Activated CD8-positive, alpha-beta memory T cell treated with anti-CD3 and anti-CD28 coated beads for 24 hours (primary cell): ENCODE measurements around the gene TSHZ3.

Source experiments
- DNase-seq: peaks from one replicate; pipeline ENCODE4 v3.0.0-alpha.2; 2020

Gene TSHZ3

GRCh38 chr19:31312009-31312676, 37.1 kb downstream of the TSHZ3 start:
- DNase-seq = no peak

DNA sequence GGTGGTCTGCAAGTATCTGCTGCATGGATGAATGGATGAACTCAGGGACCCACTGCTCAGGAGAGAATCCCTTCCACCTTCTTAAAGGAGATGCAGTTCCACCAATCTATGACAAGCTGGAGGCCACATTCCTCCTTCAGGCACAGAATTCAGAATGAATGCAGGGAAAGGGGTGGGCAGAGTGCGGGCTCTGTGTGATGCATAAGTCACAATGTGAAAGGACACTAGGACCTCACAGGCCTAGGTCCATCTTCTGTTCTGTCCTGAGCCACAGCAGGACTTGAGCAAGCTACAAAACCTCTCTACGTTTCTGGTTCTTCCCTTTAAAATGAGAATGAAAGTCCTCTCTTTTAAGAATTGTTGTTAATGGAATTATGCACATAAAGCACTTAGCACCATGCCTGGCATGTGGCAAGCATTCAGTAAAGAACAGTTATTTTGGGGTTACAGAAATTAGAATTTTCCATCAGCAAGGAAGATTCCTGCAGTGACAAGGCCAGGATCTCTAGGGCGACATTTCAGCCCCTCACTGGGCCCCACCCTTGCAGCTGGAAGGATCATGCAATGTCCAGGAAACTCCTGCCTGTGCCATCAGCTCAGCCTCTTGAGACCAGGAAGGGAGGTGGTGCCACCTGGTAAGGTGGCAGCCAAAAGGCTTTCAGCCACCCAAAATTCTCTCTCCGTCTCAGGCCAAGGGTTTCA, 38.7 kb downstream of the TSHZ3 start:
- no peak for DNase-seq

DNA sequence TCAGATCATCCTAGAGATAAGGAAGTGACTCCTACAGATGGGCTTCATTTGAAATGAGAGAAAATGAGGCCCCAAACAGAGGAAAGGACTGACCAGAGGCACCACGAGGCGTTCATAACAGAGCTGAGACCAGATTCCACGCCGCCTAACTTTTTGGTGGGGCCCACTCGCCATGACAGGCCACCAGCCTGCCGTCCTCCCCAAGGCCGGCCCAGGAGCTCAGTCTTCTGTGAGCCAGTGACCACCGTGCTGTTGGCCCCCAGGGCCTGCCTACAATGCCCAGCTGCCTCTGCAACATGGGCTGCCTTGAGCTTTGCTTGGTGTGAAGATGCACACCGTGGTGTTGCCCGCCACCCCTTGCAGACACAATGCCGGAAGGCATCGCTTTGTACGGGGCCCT, 40.5 kb downstream of the TSHZ3 start:
- no peak for DNase-seq

DNA sequence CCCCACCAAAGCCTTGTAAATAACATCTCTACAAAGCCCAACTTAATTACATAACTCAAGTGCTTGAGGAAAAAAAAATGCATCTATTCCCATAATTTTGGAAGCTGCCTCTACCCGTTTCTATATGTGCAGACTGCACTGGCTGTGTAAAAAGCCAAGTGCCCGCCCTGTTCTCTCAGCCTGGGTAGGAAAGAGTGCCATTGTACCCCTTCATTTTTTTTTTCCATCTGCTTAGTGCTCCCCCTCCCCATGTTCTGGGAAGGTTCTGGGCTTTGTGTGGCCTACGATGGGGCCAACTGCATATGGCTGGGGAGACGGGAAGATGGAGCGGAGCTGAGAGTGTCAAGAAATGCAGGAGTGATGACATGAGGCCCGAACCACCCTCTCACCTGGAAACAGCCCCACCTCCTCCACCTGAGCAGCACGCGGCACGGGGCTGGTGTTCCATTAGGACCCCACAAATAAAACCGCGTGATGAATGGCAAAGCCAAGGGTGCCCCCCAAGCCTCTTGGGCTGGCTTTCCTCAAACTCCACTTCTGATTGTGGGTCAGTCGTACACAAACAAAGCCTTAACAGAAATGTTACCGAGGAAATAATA, 42.1 kb downstream of the TSHZ3 start:
- DNase-seq = no peak

- no peak for DNase-seq
Observed at GRCh38 chr19:31306006-31306753, 43.1 kb downstream of the TSHZ3 start.

DNA sequence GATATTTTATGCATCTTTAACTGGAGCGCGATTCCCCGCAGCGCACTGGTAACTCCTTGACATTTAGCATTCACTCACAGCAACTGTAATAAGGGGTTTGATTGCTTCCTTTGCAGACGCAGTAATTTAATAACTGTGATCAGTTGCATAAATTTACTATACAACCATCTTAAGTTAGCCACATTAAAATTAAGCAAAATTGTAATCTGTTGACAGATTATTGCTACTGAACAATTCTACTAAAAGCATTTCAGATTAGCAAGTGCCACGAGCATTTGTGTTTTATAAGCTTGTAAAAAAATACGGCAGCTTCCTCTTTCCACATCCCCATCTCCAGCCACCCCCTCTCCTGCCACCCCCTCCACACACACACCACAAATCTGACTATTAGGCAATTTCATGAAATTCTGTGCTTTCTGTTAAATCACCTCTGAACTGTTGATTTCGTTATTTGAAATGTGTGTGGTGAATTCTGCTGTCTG, 44.4 kb downstream of the TSHZ3 start:
- no peak for DNase-seq

GRCh38 chr19:31303262-31303815, 45.9 kb downstream of the TSHZ3 start:
- no peak for DNase-seq

DNA sequence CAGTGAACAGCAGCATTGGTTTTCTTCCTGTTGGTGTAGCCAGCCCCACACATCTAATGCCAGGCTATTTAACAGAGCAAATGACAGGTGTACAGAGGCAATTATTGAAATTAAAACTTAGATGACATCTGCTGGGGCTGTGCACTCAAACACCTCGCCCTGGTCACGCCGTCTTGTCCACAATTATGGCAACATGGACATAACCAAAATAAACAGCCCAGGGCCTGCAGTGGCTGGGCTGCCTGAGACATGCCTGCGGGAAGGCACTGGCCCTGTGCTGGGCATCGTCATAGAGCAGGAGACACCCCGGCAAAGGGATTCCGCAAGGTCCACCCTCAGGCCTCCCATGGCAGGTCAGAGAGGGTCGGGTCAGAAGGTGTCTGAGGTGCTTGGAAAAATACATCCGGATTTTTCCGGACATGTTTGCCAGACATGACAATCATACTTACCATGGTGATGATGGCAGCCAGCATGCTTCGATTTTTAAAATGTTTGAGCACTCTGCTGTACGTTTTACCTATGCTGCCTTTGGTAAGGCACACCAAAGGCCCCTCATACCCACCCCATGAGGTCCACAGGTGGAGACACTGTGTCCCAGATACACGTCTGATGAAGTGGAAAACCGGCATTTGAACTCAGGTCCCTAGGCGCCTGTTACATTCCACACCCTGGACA, 47.8 kb downstream of the TSHZ3 start:
- DNase-seq = no peak

- DNase-seq = no peak
Observed at GRCh38 chr19:31300422-31300821, 48.8 kb downstream of the TSHZ3 start.

GRCh38 chr19:31299665-31300064, 49.6 kb downstream of the TSHZ3 start:
- DNase-seq = no peak

DNA sequence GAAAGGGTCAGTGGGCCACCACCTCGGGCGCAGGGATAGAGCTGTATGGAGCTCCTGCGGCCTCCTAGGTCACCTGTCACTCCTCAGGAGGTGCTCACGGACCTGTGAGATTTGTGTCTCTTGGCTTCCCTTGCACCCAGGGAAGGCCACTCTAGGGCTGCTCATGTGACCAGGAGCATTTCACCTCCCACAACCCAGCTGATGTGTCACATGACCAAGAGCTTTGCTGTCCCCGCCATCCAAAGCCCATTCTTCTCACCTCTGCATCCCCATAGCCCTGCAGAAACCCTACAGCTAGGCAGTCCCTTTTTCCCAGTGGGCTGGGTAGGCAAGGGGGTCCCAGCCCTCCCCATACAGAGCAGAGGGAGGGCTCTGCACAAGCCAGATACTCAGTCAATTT, 51.2 kb downstream of the TSHZ3 start:
- DNase-seq = no peak

GRCh38 chr19:31296741-31297390, 52.4 kb downstream of the TSHZ3 start:
- no peak for DNase-seq

GRCh38 chr19:31294189-31294588, 55.0 kb downstream of the TSHZ3 start:
- DNase-seq = no peak

GRCh38 chr19:31292639-31293185, 56.5 kb downstream of the TSHZ3 start:
- DNase-seq = no peak

GRCh38 chr19:31290931-31291590, 58.2 kb downstream of the TSHZ3 start:
- no peak for DNase-seq

GRCh38 chr19:31289976-31290375, 59.3 kb downstream of the TSHZ3 start:
- no peak for DNase-seq

GRCh38 chr19:31289381-31289880, 59.8 kb downstream of the TSHZ3 start:
- DNase-seq = no peak

DNA sequence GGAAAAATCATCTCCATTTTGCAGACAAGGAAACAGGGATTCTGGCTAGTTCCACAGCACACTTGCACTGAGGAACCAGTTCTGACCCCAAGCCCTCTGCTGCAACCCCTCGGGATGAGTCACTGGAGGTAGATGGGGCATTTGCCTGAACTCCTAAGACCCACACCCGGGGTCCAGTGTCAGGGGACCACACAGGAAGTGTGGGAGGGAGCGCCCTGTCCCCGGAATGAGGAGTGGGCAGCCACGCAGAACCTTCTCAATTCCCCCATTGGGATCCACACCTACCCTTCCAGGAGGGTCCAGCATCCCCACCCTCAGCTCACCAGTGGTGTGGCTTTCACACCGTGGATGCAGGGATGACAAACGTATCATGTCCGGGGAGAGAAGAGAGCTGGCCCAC, 62.7 kb downstream of the TSHZ3 start:
- no peak for DNase-seq

DNA sequence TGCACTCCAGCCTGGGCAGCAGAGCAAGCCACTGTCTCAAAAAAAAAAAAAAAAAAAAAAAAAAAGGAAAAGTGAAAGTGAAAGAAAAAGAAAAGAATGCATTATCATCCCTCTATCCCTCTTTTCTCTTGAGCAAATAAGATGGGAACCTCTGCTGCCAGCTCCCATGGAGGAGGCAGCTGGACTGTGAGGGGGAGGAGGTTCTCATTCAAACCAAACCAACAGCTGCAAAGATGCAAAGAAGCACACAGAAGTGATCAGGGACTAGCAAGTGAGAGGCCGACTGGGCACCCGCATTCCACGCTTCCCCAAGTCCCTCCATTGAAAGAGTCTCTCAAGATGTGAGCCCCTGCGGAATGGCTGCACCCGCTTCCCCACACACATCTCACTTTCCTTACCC, 63.5 kb downstream of the TSHZ3 start:
- no peak for DNase-seq

GRCh38 chr19:31284621-31285020, 64.6 kb downstream of the TSHZ3 start:
- DNase-seq = no peak

DNA sequence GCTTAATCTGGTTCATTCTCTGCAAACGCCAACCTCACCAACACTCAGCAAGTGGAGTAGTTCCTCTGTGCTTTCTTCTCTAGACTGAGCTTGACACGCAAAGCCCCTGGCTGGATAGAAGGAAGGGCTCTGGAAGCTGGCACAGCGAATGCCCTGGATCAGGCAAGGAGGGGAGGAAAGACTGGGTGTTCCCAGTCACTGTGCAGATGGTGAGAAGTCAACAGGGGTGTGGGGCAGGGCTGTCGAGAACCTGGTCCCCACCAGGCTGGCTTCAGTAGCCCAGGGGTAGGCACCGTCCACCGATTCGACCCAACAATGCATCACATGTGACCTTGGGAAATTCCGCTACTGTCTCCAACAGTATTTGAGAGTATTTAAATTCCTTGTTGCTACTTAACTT, 65.5 kb downstream of the TSHZ3 start:
- no peak for DNase-seq
